ENCODE results near the gene ELFN1.

Gene ELFN1

GRCh38 chr7:1675673-1676549 is 5.8 kb downstream of the ELFN1 start:
- DNase-seq (ENCODE audit: low read depth, low spot score) = no peak

DNA sequence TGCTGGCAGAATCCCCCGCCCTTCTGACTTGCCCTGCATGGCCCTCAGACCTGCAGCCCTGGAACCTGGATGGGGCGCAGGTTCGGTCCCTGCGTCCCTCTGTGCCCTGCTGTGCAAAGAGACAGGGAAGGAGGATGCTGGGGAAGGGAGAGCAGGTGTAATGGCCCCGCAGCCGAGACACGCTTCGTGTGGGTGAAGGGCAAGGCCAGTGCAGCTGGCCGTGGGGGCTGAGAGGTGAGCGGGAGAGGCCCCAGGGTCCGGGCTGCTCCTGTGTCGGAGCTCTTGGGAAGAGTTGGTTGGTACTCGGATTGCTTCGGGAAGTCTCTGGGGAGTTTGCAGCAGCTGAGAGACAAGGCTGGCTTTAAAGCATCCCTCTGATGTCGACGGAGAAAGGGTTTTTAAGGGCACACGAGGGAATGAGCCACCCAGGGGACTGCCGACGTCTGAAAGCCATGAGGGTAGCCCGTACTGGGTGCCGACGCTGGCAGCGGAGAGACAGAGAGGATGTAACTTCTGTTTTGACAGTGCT is 6.5 kb downstream of the ELFN1 start:
- no peak for DNase-seq (ENCODE audit: low read depth, low spot score)

DNA sequence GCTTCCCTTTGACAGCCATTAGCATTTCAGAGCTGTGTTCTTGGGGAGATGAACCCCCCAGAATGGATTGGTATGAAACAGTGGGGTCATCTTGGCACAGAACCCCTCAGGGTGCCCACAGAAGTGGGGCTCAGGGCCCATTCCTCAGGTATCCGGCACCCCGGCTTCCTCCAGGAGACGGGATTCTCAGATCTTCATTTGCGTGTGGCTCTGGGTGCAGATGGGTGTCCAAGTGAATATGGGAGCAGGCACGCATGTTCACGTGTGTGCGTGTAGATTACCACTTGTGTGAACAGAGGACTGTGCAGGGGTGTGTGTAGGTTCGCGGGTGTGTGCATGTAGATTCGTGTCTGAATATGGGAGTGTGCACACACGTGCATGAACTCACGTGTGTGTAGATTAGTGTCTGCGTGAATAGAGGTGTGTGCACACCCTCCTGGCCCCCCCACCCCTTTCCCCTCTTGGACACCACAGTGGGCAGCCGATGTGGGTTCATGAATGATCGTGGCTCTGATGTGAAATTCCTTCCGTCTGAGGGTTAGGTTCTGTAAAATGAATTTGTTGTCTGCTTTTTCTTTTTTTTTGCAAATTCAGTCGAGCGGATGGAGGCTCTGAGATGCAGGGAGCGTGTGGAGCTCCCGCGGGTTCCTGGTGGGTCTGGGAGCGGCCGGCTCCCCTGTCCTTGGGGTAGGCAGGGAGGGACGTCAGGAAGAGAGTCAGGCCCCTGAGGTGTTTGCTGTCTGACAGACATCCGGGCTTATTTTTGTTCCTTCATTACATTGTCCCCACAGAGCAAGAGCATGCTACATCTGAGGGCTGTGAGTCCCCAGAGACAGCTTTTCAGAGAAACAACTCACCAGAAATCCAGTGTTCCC is 7.4 kb downstream of the ELFN1 start:
- no peak for DNase-seq (ENCODE audit: low read depth, low spot score)

DNA sequence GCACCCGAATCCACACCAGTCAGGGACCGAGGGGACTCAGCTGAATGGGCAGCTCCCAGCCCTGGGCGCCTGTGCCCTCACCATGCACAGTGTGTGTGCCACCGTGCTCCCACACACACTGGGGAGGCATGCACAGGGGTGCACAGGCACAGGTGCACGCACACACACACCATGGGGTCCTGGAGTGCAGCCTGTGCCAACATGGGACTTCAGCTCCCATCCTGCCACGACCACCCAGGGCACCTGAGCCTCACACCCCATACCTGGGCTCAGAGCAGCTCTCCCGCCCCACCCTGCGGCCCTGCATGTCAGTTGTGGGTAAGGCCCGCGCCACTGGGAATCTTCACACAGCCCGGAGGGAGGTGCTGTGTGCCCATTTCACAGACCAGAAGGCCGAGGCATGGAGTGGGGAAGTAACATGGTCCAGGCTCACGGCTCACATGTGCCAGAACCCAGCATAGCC is 8.0 kb downstream of the ELFN1 start:
- DNase-seq (ENCODE audit: low read depth, low spot score) = no peak

DNA sequence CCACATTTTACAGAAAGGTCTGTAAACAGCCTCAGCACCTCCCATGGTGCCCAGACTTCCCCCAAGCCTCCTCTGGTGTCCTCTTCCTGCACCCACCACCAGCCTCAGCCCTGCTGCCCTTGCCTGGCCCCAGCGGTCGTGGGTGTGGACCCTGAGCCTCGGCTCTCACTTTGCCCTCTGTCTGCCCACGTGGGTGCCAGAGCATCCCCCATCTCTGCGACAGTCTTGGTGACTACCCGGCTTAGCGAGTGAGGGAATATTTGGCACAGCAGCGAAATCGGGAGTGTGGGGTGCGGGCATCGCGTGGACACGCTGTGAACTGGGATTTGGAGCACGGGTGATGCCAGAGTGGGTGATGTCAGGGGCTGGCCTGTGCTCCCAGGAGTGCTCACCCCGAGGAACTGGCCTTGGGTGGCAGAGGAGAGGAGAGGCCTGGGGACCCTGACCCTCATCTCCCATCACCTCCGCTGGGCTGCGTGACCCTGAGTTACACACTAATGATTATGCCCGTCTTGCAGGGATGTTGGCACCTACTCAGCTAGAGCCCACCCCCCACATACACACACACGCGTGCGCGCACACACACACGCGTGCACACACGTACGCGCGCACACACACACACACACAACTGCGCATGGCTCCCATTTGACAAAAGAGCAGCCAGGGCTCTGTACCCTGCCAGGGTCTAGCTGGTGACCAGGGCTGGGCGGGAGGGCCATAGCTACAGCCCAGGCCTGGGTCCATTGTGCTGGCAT is 8.7 kb downstream of the ELFN1 start:
- DNase-seq (ENCODE audit: low read depth, low spot score) = no peak

DNA sequence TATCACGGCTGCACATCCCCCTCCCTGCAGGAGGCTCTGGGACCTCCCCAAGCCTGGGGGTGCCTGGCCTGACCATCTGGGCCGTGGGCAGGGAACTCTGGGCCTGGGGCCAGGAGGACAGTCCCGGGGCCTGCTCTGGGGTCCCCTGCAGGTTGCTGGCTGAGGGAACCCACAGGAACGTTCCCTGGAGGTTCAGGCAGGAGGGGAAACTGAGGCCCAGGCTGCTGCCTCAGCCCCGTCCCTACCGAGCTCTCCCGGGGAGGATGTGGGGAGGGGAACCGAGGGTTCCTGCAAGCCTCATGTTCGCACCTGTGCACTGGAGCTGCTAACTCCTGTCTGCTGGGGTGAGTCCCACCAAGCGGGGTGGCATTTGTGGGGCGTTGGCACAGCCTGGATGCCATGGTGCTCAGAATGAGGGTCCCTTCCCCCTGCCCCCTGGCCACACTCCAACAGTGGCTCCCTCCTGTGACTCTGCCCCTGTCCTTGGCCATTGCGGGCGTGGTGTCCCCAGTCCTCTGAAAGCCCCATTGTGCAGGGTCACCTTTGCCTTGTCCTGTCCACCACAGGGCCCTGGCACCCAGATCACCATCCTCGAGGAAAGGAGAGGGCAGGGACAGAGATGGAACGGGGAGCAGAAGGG is 9.4 kb downstream of the ELFN1 start:
- DNase-seq (ENCODE audit: low read depth, low spot score) = no peak

GRCh38 chr7:1679966-1680730 is 10.1 kb downstream of the ELFN1 start:
- no peak for DNase-seq (ENCODE audit: low read depth, low spot score)

- DNase-seq (ENCODE audit: low read depth, low spot score) = no peak
Observed at GRCh38 chr7:1681581-1681980, 11.5 kb downstream of the ELFN1 start.

DNA sequence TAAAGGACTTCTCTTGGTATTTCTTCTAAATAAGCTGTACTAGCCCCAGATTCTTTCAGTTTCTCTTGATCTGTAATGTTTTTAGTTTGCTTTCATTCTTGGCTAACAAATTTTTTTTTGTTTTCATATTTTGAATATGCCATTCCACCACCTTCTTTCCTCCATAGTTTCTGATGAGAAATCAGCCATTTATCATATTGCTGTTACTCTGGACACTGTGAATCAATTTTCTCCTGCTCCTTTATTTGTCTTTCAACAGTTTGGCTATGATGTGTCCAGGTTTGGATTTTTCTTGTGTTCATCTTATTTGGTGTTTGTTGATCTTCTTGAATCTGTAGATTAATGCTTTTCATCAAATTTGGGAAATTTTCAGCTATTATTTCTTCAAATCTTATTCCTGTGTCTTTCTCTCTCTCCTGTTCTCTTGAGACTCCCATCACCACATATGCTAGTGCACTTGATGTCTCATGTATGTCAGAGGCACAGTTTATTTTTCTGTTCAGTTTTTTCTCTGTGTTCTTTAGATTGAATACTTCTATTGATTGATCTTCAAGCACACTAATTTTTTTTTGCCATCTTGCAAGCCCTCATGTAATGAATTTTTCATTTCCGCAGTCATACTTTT is 15.0 kb downstream of the ELFN1 start:
- no peak for DNase-seq (ENCODE audit: low read depth, low spot score)

DNA sequence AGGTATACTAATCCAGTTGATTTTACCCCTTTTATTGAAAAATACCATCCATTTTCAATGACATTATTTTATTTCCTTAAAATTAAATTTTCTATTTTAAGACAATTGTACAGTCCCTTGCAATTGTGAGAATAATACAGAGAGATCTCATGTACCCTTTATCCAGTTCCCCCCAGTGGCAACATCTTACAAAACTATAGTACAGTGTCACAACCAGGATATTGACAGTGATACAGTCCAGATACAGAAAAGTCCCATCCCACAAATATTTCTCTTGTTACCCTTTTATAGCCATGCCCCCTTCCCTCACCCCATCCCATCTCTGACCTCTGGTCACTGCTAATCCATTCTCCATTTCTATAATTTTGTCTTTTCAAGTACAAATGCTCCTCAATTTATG is 18.5 kb downstream of the ELFN1 start:
- no peak for DNase-seq (ENCODE audit: low read depth, low spot score)

GRCh38 chr7:1689311-1689710 is 19.2 kb downstream of the ELFN1 start:
- DNase-seq (ENCODE audit: low read depth, low spot score) = no peak

DNA sequence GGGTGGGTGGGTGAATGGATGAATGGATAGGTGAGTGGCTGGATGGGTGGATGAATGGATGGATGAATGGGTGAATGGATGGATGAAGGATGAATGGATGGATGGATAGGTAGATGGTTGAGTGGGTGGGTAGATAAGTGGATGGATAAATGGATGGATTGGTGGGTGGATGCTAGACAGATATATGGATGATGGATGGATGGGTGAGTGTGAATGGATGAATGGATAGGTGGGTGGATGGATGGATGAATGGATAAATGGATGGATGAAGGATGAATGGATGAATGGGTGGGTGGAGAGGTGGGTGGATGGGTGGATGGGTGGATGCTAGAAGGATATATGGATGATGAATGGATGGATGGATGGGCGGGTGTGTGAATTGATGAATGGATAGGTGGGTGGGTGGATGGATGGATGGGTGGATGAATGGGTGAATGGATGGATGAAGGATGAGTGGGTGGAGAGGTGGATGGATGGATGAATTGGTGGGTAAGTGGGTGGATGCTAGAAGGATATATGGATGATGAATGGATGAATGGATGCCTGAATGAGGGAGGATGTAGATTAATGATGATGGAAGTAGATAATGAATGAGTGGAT is 20.4 kb downstream of the ELFN1 start:
- no peak for DNase-seq (ENCODE audit: low read depth, low spot score)

GRCh38 chr7:1691096-1691495 is 21.0 kb downstream of the ELFN1 start:
- no peak for DNase-seq (ENCODE audit: low read depth, low spot score)

DNA sequence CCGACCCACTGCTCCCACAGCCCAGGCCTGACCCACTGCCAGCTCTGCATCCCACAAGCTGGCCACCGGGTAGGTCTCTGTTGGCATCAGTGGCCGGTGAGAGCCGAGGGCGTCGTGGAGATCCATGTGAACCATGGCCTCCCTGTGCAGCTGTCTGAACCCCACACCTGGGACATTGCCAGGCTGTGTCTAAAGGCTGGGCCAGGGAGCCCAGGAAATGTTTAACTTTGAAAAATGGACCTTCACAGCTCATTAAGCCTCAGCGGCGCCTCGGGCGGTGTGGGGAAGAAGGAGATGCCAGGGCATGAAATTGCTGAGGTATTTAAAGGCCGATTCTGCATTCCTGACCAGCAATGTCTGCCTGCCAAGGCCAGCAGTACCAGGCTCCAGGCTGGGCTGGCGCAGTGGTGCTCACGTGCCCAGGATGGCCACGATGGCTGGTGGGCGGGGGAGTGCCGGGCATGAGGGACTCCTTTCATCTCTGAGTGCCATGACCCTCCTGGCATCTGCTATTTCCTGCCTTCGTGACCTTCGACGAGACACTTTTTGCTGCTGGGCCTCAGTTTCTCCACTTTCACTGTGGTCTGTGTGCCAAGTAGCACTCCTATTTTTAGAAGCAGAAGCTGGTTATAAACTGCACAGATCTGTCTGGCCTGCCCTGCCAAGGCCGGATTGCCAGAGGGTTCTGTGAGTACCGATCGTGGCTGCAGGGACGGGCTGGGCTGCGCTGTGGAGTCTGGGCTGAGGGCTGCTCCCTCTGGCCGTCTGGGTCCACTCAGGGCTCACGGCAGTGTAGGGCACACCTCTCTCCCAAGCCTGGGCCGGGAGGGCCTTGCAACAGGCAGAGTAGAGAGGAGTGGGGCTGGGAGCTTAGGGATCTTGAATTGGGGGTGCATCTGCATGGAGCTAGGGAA is 21.8 kb downstream of the ELFN1 start:
- DNase-seq (ENCODE audit: low read depth, low spot score) = peak; percentile 92

GRCh38 chr7:1692515-1693418 is 22.7 kb downstream of the ELFN1 start:
- no peak for DNase-seq (ENCODE audit: low read depth, low spot score)

DNA sequence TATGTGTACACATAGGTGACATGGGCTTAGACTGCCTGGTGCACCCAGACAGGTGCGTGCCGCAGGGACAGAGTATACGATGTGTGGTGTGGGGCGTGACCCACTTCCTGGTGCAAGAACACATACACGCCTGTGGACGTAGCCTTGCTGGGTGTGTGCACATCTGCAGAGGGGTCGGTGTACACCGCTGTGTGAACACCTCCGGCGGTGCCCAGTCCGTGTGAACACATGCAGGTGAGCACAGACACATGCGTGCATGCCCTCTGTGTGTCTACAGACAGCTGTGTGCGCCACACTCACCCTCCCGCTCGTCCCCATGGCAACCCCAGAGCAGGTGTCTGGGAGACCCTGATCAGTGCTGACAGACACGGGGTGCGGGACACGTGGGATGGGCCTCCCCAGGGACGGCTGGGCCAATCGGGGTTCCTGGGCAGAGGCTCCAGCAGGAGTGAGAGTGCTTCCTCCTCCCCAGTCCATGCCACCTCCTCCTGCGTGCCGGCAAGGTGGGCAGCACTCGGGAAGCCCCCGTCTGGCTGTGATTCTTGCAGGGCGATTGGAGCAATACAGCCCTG is 23.4 kb downstream of the ELFN1 start:
- DNase-seq (ENCODE audit: low read depth, low spot score) = no peak

GRCh38 chr7:1693991-1694524 is 24.0 kb downstream of the ELFN1 start:
- DNase-seq (ENCODE audit: low read depth, low spot score) = peak; percentile 91

Data from astrocyte of the hippocampus (primary cell).